ENCODE results near the gene CYTIP. TPM values are rescaled to one million over a fixed set of nuclear protein-coding genes. Genes with fewer than 3 reads are reported as not detected.

CYTIP gene
- total and polyA plus RNA-seq, 2 of the 4 experiments (the other 2 are of a cell fraction), result not detected

GRCh38 chr2:157376041-157376440, 67.8 kb downstream of the CYTIP start:
- no peak overlapping the region for H4K5ac ChIP-seq (ENCODE audit: low read depth, low read length)

More at GRCh38 chr2:157376041-157376440, 67.8 kb downstream of the CYTIP start:
- Histone ChIP-seq H4K91ac (ENCODE audit: insufficient read depth, low read depth, low read length) (no peak overlapping the region), H3K56ac (ENCODE audit: extremely low read depth, insufficient read depth, low read length) (no peak overlapping the region), H4K8ac (ENCODE audit: low read depth in 2 of 2, low read length in 2 of 2) (no peak overlapping the region), H3K23ac (ENCODE audit: low read depth, low read length) (no peak overlapping the region), H2AFZ (replicated peaks; ENCODE audit: low read length, poor library complexity) (no peak overlapping the region), H3K4me2 (ENCODE audit: low read depth, low read length) (no peak overlapping the region), H3K9ac (ENCODE audit: low read depth, low read length) (no peak overlapping the region), H2BK15ac (ENCODE audit: low read depth, low read length) (no peak overlapping the region), H3K36me3 (ENCODE audit: control insufficient read depth, insufficient read depth, low read length) (no peaks in the 10 kb centered on the region), H3K9me1 (ENCODE audit: insufficient read depth, low read length) (no peaks in the 10 kb centered on the region), H3K4me1 (ENCODE audit: control insufficient read depth, insufficient read depth, low read length) (no peaks in the 10 kb centered on the region), H3K4me3 (ENCODE audit: insufficient read depth, low read depth, low read length) (no peak overlapping the region), H3K18ac (ENCODE audit: low read depth, low read length) (no peak overlapping the region), H2BK120ac (ENCODE audit: low read depth, low read length) (no peak overlapping the region), H3K14ac (replicated peaks; ENCODE audit: low read depth, low read length) (no peak overlapping the region), H3K27ac (ENCODE audit: insufficient read depth, low read length) (no peak overlapping the region), H2BK5ac (ENCODE audit: low read depth, low read length, poor library complexity, severe bottlenecking) (no peak overlapping the region), H3K79me1 (ENCODE audit: low read depth in 1 of 2, low read length in 2 of 2) (no peaks in the 10 kb centered on the region), H3K9me3 (ENCODE audit: control insufficient read depth, insufficient read depth, low read length) (no peaks in the 10 kb centered on the region), H2AK5ac (ENCODE audit: low read depth, low read length) (no peak overlapping the region), H3K27me3 (ENCODE audit: control insufficient read depth, insufficient read depth, low read length) (no peaks in the 10 kb centered on the region), H4K20me1 (ENCODE audit: insufficient read depth, low read length) (no peaks in the 10 kb centered on the region), H2AK9ac (replicated peaks; ENCODE audit: low read depth, low read length, poor library complexity) (no peak overlapping the region), H3K4ac (ENCODE audit: low read depth, low read length) (no peak overlapping the region), H2BK20ac (ENCODE audit: low read depth, low read length) (no peak overlapping the region)
- dilution Hi-C loops (cut with HindIII; ENCODE audit: low sequenced_read_pairs, unreplicated experiment) (no loop called here), in situ Hi-C loops (cut with MboI; ENCODE audit: low sequenced_read_pairs) (no loop called here), intact Hi-C loops (cut with micrococcal nuclease) (no loop called here)
- no peak for ATAC-seq (ENCODE audit: low read depth)
- ChIA-PET POLR2A (ENCODE audit: unreplicated experiment) (no interaction called here), CTCF (no interaction called here)
- DNase-seq, result no peak
- BruUV-seq (replicated peaks), result no TSS peak
- 33% methylated on average over 1 of the region's 3 CpGs; no CpG with 5 or more reads in 1 of the 2 experiments for WGBS, 2 experiments (ENCODE audit: extremely low coverage in 2 of 2, insufficient read length in 1 of 2)
- no peak for TF ChIP-seq CHD1 (IDR thresholded peaks at IDR 0.05; ENCODE audit: low read depth, low read length)
- TF ChIP-seq NFE2L2 (IDR thresholded peaks at IDR 0.05; ENCODE audit: low read depth, low read length), result no peak
- no peak for TF ChIP-seq SMC3 (IDR thresholded peaks at IDR 0.05; ENCODE audit: low read depth, low read length)
- no peak for TF ChIP-seq BHLHE40 (IDR thresholded peaks at IDR 0.05; ENCODE audit: low read depth, low read length)
- TF ChIP-seq FOS (IDR thresholded peaks at IDR 0.05; ENCODE audit: low read depth, low read length), result no peak
- TF ChIP-seq, protein P1, sequence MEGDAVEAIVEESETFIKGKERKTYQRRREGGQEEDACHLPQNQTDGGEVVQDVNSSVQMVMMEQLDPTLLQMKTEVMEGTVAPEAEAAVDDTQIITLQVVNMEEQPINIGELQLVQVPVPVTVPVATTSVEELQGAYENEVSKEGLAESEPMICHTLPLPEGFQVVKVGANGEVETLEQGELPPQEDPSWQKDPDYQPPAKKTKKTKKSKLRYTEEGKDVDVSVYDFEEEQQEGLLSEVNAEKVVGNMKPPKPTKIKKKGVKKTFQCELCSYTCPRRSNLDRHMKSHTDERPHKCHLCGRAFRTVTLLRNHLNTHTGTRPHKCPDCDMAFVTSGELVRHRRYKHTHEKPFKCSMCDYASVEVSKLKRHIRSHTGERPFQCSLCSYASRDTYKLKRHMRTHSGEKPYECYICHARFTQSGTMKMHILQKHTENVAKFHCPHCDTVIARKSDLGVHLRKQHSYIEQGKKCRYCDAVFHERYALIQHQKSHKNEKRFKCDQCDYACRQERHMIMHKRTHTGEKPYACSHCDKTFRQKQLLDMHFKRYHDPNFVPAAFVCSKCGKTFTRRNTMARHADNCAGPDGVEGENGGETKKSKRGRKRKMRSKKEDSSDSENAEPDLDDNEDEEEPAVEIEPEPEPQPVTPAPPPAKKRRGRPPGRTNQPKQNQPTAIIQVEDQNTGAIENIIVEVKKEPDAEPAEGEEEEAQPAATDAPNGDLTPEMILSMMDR (conservative IDR thresholded peaks at IDR 0.05; ENCODE audit: low read depth, low read length), result no peak
- TF ChIP-seq POLR2A (IDR thresholded peaks at IDR 0.05; ENCODE audit: low read depth, low read length), result no peak
